Erythroblast (primary cell): Measurements from ENCODE around the gene LBHD1.

Experiments used
- GATA1 ChIP-seq: IDR thresholded peaks from 2 replicates; pipeline ENCODE4 v1.6.1; 2011; ENCODE audit warnings: low read depth, mild to moderate bottlenecking, control low read depth, low read length, moderate library complexity
- POLR2A ChIP-seq: IDR thresholded peaks from 2 replicates; pipeline ENCODE4 v1.6.1; 2011; ENCODE audit warnings: mild to moderate bottlenecking, low read length

DNA sequence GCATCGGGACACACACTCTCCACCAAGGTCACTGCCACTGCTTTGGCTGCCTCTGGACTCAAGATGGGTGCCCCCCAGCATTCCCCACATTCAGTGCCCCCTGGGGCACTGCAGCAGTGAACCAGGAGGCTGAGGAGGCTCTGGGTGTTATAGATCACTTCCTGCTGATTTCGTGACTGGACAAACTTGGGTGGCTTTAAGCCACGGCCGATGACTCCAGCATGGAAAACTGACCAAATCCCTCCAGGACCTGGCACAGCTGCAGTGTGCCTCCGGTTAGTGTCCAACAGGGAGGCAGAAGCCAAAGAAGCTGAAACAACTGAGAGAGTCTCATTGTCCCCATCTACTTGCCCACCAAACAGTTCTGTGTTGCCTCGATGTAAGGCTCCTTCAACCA lies 24.5 kb downstream of the LBHD1 start:
- no peak for TF ChIP-seq POLR2A
- no peak for TF ChIP-seq GATA1
